ENCODE measurements around the gene EDEM2. TPM values are rescaled to one million over a fixed set of nuclear protein-coding genes. Genes with fewer than 3 reads are reported as not detected.
"Not testable (repeated sequence)": the region's sequence is repeated elsewhere in the genome, so short reads cannot be mapped to it uniquely, and the experiment has no call there.

Gene EDEM2
- total RNA-seq, 1 donor from 2014 or later, result 20.4 TPM

DNA sequence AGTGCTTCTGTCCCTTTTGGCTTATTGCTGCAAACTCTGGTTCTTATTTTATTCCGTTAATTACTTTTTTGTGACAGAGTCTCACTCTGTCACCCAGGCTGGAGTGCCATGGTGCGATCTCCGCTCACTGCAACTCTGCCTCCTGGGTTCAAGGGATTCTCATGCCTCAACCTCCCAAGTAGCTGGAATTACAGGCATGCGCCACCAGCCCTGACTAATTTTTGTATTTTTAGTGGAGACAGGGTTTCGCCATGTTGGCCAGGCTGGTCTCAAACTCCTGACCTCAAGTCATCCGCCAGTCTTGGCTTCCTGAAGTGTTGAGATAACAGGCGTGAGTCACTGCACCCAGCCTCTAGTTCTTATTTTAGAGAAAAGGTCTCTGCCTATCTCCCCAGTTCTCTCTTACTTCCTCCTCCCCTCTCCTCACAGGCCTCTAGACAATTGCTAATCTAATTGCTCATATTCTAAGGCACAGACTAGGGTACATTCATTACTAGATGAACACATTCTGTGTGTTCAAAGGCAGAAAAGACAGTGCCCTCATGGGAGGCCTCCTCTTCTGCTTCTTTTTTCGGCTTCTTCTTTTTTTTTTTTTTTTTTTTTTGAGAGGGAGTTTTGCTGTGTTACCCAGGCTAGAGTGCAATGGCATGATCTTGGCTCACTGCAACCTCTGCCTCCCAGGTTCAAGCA lies 27.0 kb downstream of the EDEM2 start:
- H3K4me3 ChIP-seq (ENCODE audit: low read depth, low read length), result no peak overlapping the region
- TF ChIP-seq, protein P1, sequence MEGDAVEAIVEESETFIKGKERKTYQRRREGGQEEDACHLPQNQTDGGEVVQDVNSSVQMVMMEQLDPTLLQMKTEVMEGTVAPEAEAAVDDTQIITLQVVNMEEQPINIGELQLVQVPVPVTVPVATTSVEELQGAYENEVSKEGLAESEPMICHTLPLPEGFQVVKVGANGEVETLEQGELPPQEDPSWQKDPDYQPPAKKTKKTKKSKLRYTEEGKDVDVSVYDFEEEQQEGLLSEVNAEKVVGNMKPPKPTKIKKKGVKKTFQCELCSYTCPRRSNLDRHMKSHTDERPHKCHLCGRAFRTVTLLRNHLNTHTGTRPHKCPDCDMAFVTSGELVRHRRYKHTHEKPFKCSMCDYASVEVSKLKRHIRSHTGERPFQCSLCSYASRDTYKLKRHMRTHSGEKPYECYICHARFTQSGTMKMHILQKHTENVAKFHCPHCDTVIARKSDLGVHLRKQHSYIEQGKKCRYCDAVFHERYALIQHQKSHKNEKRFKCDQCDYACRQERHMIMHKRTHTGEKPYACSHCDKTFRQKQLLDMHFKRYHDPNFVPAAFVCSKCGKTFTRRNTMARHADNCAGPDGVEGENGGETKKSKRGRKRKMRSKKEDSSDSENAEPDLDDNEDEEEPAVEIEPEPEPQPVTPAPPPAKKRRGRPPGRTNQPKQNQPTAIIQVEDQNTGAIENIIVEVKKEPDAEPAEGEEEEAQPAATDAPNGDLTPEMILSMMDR (conservative IDR thresholded peaks at IDR 0.05; ENCODE audit: low read depth, low read length), result no peak
- no peak for DNase-seq (ENCODE audit: low read depth)

GRCh38 chr20:35117629-35118028 lies 29.5 kb downstream of the EDEM2 start:
- no peak for DNase-seq (ENCODE audit: low read depth)
- H3K4me3 ChIP-seq (ENCODE audit: low read depth, low read length), result no peak overlapping the region
- TF ChIP-seq, protein P1 (conservative IDR thresholded peaks at IDR 0.05; ENCODE audit: low read depth, low read length), result no peak

DNA sequence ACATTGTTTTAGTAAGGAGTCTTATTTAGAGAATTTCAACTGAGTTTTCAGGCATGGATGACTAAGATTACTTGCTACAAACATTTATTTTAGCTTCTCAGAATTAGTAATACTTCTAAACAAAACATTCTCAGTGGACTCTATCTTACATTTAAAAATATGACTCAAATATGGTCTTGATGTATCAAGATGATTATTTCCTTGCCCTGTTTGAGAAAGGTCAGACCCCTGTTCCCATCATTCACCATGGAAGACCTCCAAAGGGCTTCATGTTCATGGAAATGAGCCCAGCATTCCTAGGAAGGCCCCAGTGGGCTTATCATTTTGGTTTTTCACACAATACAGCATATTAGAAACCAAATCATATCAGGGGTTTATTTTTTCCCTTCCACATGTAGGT lies 29.9 kb downstream of the EDEM2 start:
- TF ChIP-seq, protein P1 (conservative IDR thresholded peaks at IDR 0.05; ENCODE audit: low read depth, low read length), result no peak
- DNase-seq (ENCODE audit: low read depth), result no peak

GRCh38 chr20:35116258-35116657 lies 30.9 kb downstream of the EDEM2 start:
- TF ChIP-seq, protein P1 (conservative IDR thresholded peaks at IDR 0.05; ENCODE audit: low read depth, low read length), result no peak
- no peak overlapping the region for H3K4me3 ChIP-seq (ENCODE audit: low read depth, low read length)
- no peak for DNase-seq (ENCODE audit: low read depth)

More for the DNA sequence above, 29.9 kb downstream of the EDEM2 start:
- H3K4me3 ChIP-seq (ENCODE audit: low read depth, low read length), result no peak overlapping the region

GRCh38 chr20:35115606-35116005 lies 31.5 kb downstream of the EDEM2 start:
- no peak for DNase-seq (ENCODE audit: low read depth)
- no peak overlapping the region for H3K4me3 ChIP-seq (ENCODE audit: low read depth, low read length)
- TF ChIP-seq, protein P1 (conservative IDR thresholded peaks at IDR 0.05; ENCODE audit: low read depth, low read length), result no peak

- not testable (repeated sequence) for H3K4me3 ChIP-seq (ENCODE audit: low read depth, low read length); DNase-seq (ENCODE audit: low read depth)
Measured at GRCh38 chr20:35112276-35112675, 34.9 kb downstream of the EDEM2 start.

DNA sequence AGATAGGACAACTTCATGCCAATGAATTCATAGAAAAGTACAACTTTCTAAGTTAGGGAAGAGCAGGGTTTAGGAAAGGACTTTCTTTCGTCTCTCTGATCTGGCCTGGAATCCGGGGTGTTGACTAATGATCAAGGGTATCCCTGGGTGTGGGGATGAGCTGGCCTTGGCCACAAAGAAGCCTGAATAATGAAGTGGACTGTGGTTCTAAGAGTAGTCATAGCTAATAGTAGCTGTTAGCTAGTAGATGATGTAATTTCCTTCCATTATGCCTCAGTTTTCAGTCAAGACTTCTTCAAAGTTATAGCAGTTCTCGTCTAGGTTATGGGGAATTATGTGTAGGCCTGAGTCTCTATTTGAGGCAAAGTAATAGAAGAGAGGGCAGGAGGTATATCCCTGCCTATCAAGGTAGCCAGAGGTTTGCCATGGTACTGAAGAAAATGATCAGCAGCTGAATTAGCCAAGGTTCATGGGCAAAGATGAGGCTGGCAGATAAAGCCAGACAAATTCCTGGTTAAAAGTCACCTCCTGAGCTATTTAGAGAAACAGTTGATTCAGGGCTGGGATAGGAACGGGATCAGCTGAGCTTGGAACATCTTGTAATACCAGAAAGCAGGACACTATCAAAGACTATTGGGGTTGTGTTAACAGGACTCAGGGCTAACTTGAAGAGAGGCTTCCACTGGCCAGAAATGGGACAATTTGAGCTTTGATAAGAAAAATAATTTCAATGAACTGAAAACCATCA lies 35.8 kb downstream of the EDEM2 start:
- H3K4me3 ChIP-seq (ENCODE audit: low read depth, low read length), result no peak overlapping the region
- TF ChIP-seq, protein P1 (conservative IDR thresholded peaks at IDR 0.05; ENCODE audit: low read depth, low read length), result no peak
- DNase-seq (ENCODE audit: low read depth), result peak; percentile 52

All from epithelial cell of proximal tubule (primary cell).